ENCODE results near the gene CA10.

CA10 gene

GRCh38 chr17:51588063-51588462 is 570.5 kb downstream of the CA10 start:
- no peaks in the 10 kb centered on the region for H3K9me3 ChIP-seq (ENCODE audit: low read length)
- H2AFZ ChIP-seq (ENCODE audit: low read length): no peak overlapping the region
- no peaks in the 10 kb centered on the region for H3K9me2 ChIP-seq (ENCODE audit: low read depth, low read length)
- H4K20me1 ChIP-seq (ENCODE audit: insufficient read depth, low read length): no peaks in the 10 kb centered on the region
- H3K9ac ChIP-seq (ENCODE audit: low read length): no peak overlapping the region
- no peaks in the 10 kb centered on the region for H3K4me1 ChIP-seq (ENCODE audit: insufficient read depth, low read length, severe bottlenecking)
- no peak overlapping the region for H3K4me3 ChIP-seq (ENCODE audit: low read depth, low read length, poor library complexity, severe bottlenecking)
- H3K79me2 ChIP-seq (ENCODE audit: insufficient read depth, low read length): no peaks in the 10 kb centered on the region
- TF ChIP-seq EZH2 (IDR thresholded peaks at IDR 0.05; ENCODE audit: borderline replicate concordance, low read length) (no peak), CTCF (IDR thresholded peaks at IDR 0.05; ENCODE audit: low read length) (no peak)
- H3K4me2 ChIP-seq (ENCODE audit: low read length): no peak overlapping the region
- no peaks in the 10 kb centered on the region for H3K36me3 ChIP-seq (ENCODE audit: insufficient read depth, low read length)
- no peak overlapping the region for H3K27ac ChIP-seq (ENCODE audit: low read depth, low read length, poor library complexity, severe bottlenecking)
- no peaks in the 10 kb centered on the region for H3K27me3 ChIP-seq (ENCODE audit: insufficient read depth, low read length)
- no peaks in the 10 kb centered on the region for H3F3A ChIP-seq (ENCODE audit: insufficient read depth, low read length)

- H3K9me2 ChIP-seq (ENCODE audit: low read depth, low read length): no peaks in the 10 kb centered on the region
- TF ChIP-seq CTCF (IDR thresholded peaks at IDR 0.05; ENCODE audit: low read length): no peak
- no peak for TF ChIP-seq EZH2 (IDR thresholded peaks at IDR 0.05; ENCODE audit: borderline replicate concordance, low read length)
- H2AFZ ChIP-seq (ENCODE audit: low read length): no peak overlapping the region
- H3K9me3 ChIP-seq (ENCODE audit: low read length): no peaks in the 10 kb centered on the region
- H3F3A ChIP-seq (ENCODE audit: insufficient read depth, low read length): no peaks in the 10 kb centered on the region
- no peak overlapping the region for H3K27ac ChIP-seq (ENCODE audit: low read depth, low read length, poor library complexity, severe bottlenecking)
- no peaks in the 10 kb centered on the region for H3K27me3 ChIP-seq (ENCODE audit: insufficient read depth, low read length)
- no peak overlapping the region for H3K4me3 ChIP-seq (ENCODE audit: low read depth, low read length, poor library complexity, severe bottlenecking)
- no peak overlapping the region for H3K4me2 ChIP-seq (ENCODE audit: low read length)
- no peak overlapping the region for H3K9ac ChIP-seq (ENCODE audit: low read length)
- no peaks in the 10 kb centered on the region for H3K79me2 ChIP-seq (ENCODE audit: insufficient read depth, low read length)
- no peaks in the 10 kb centered on the region for H3K4me1 ChIP-seq (ENCODE audit: insufficient read depth, low read length, severe bottlenecking)
- H3K36me3 ChIP-seq (ENCODE audit: insufficient read depth, low read length): no peaks in the 10 kb centered on the region
- no peaks in the 10 kb centered on the region for H4K20me1 ChIP-seq (ENCODE audit: insufficient read depth, low read length)
These were observed 571.0 kb downstream of the CA10 start for GRCh38 chr17:51587516-51587915.

GRCh38 chr17:51585514-51586104 is 572.9 kb downstream of the CA10 start:
- no peaks in the 10 kb centered on the region for H4K20me1 ChIP-seq (ENCODE audit: insufficient read depth, low read length)
- no peak overlapping the region for H2AFZ ChIP-seq (ENCODE audit: low read length)
- no peaks in the 10 kb centered on the region for H3F3A ChIP-seq (ENCODE audit: insufficient read depth, low read length)
- no peaks in the 10 kb centered on the region for H3K4me1 ChIP-seq (ENCODE audit: insufficient read depth, low read length, severe bottlenecking)
- no peak overlapping the region for H3K9ac ChIP-seq (ENCODE audit: low read length)
- no peaks in the 10 kb centered on the region for H3K79me2 ChIP-seq (ENCODE audit: insufficient read depth, low read length)
- TF ChIP-seq CTCF (IDR thresholded peaks at IDR 0.05; ENCODE audit: low read length) (peak; percentile 68), EZH2 (IDR thresholded peaks at IDR 0.05; ENCODE audit: borderline replicate concordance, low read length) (no peak)
- no peak overlapping the region for H3K4me2 ChIP-seq (ENCODE audit: low read length)
- no peak overlapping the region for H3K4me3 ChIP-seq (ENCODE audit: low read depth, low read length, poor library complexity, severe bottlenecking)
- H3K9me3 ChIP-seq (ENCODE audit: low read length): no peaks in the 10 kb centered on the region
- H3K27ac ChIP-seq (ENCODE audit: low read depth, low read length, poor library complexity, severe bottlenecking): no peak overlapping the region
- H3K36me3 ChIP-seq (ENCODE audit: insufficient read depth, low read length): no peaks in the 10 kb centered on the region
- no peaks in the 10 kb centered on the region for H3K9me2 ChIP-seq (ENCODE audit: low read depth, low read length)
- no peaks in the 10 kb centered on the region for H3K27me3 ChIP-seq (ENCODE audit: insufficient read depth, low read length)
